A549 (cell line): Measurements from ENCODE around the gene SERPINI1.

Source experiments
- CEBPB ChIP-seq, 2 experiments: fragments of >200 bp in 1 of 2; sonication (Bioruptor Twin) in 1 of 2; formaldehyde crosslinking in 1 of 2; IDR thresholded peaks; 2 replicates each; pipeline ENCODE4 v1.6.1; 2012 to 2016
- TF ChIP-seq, protein P1 (sequence below): fragments of 200-600 bp; sonication (generic); IDR thresholded peaks from 2 replicates; pipeline ENCODE4 v1.6.1; 2016; ENCODE audit warnings: antibody characterized with exemption, mild to moderate bottlenecking, moderate library complexity
- TF ChIP-seq, protein P2 (sequence below): fragments of >200 bp; sonication (Bioruptor Twin); formaldehyde crosslinking; IDR thresholded peaks from 3 replicates; pipeline ENCODE4 v1.5.1; 2016

DNA sequence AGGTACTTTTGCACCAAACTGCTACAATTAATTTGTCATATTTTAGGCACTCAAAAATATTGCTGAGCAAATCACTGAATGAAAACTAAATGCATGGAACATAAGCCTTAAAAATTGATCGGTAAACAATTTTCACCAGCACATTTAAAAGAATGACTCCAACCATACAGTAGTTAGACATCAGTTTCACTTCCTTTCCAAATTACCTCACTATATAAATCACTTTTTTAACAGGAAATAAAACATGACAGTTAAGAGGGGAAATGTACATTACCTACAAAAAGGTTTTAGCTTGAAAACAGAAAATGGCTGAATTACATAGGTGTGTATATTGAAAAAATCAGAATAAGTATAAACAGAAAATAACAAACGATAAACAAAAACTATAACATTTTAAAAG is 108.4 kb downstream of the SERPINI1 start:
- TF ChIP-seq, protein P1, sequence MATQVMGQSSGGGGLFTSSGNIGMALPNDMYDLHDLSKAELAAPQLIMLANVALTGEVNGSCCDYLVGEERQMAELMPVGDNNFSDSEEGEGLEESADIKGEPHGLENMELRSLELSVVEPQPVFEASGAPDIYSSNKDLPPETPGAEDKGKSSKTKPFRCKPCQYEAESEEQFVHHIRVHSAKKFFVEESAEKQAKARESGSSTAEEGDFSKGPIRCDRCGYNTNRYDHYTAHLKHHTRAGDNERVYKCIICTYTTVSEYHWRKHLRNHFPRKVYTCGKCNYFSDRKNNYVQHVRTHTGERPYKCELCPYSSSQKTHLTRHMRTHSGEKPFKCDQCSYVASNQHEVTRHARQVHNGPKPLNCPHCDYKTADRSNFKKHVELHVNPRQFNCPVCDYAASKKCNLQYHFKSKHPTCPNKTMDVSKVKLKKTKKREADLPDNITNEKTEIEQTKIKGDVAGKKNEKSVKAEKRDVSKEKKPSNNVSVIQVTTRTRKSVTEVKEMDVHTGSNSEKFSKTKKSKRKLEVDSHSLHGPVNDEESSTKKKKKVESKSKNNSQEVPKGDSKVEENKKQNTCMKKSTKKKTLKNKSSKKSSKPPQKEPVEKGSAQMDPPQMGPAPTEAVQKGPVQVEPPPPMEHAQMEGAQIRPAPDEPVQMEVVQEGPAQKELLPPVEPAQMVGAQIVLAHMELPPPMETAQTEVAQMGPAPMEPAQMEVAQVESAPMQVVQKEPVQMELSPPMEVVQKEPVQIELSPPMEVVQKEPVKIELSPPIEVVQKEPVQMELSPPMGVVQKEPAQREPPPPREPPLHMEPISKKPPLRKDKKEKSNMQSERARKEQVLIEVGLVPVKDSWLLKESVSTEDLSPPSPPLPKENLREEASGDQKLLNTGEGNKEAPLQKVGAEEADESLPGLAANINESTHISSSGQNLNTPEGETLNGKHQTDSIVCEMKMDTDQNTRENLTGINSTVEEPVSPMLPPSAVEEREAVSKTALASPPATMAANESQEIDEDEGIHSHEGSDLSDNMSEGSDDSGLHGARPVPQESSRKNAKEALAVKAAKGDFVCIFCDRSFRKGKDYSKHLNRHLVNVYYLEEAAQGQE: no peak
- TF ChIP-seq CEBPB (IDR thresholded peaks at IDR 0.05): no peak
- TF ChIP-seq, protein P2, sequence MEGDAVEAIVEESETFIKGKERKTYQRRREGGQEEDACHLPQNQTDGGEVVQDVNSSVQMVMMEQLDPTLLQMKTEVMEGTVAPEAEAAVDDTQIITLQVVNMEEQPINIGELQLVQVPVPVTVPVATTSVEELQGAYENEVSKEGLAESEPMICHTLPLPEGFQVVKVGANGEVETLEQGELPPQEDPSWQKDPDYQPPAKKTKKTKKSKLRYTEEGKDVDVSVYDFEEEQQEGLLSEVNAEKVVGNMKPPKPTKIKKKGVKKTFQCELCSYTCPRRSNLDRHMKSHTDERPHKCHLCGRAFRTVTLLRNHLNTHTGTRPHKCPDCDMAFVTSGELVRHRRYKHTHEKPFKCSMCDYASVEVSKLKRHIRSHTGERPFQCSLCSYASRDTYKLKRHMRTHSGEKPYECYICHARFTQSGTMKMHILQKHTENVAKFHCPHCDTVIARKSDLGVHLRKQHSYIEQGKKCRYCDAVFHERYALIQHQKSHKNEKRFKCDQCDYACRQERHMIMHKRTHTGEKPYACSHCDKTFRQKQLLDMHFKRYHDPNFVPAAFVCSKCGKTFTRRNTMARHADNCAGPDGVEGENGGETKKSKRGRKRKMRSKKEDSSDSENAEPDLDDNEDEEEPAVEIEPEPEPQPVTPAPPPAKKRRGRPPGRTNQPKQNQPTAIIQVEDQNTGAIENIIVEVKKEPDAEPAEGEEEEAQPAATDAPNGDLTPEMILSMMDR: no peak
